HL-60/S4 (cell line): Measurements from ENCODE around the gene NLRP9.
"Not testable (repeated sequence)": the region's sequence is repeated elsewhere in the genome, so short reads cannot be mapped to it uniquely, and the experiment has no call there.

ENCODE experiments used
- in situ Hi-C: fragments of 300-500 bp; cut with MboI; formaldehyde crosslinking; loops from 2 replicates; pipeline ENCODE4 v1.14.3; 2022; ENCODE audit warnings: low sequenced_read_pairs

Gene NLRP9

GRCh38 chr19:55738302-55738701 lies at the start of gene NLRP9:
Gene NLRP9, minus strand, starts transcription at chr19:55738402. Its CDS starts 28 bp downstream, at chr19:55738374.
- in situ Hi-C loops, result no loop called here

- in situ Hi-C loops, result no loop called here
Measured at GRCh38 chr19:55781112-55781511, 42.9 kb upstream of the NLRP9 start.

- in situ Hi-C loops, result no loop called here
Measured at GRCh38 chr19:55778331-55778730, 40.1 kb upstream of the NLRP9 start.

- in situ Hi-C loops, result no loop called here
Measured at GRCh38 chr19:55777528-55777927, 39.3 kb upstream of the NLRP9 start.

- in situ Hi-C loops, result not testable (repeated sequence)
Measured at GRCh38 chr19:55769632-55770031, 31.4 kb upstream of the NLRP9 start.

- in situ Hi-C loops, result not testable (repeated sequence)
Measured at GRCh38 chr19:55768818-55769217, 30.6 kb upstream of the NLRP9 start, which contains the start of gene RFPL4AL1. Gene RFPL4AL1, plus strand, starts transcription at chr19:55769118. Its CDS starts 2,687 bp downstream, at chr19:55771805.

- in situ Hi-C loops, result no loop called here
Measured at GRCh38 chr19:55766466-55766865, 28.3 kb upstream of the NLRP9 start.

- in situ Hi-C loops, result not testable (repeated sequence)
Measured at GRCh38 chr19:55758797-55759196, 20.6 kb upstream of the NLRP9 start, which contains the start of gene RFPL4A. Gene RFPL4A, plus strand, starts transcription at chr19:55759097. Its CDS starts 2,704 bp downstream, at chr19:55761801.

- in situ Hi-C loops, result not testable (repeated sequence)
Measured at GRCh38 chr19:55756808-55757207, 18.6 kb upstream of the NLRP9 start.

- in situ Hi-C loops, result no loop called here
Measured at GRCh38 chr19:55753401-55753800, 15.2 kb upstream of the NLRP9 start.

GRCh38 chr19:55750715-55751114 lies 12.5 kb upstream of the NLRP9 start:
- in situ Hi-C loops, result no loop called here

- in situ Hi-C loops, result not testable (repeated sequence)
Measured at GRCh38 chr19:55730378-55730777, 7.8 kb downstream of the NLRP9 start.

GRCh38 chr19:55723491-55723890 lies 14.7 kb downstream of the NLRP9 start:
- in situ Hi-C loops, result no loop called here

- in situ Hi-C loops, result no loop called here
Measured at GRCh38 chr19:55720801-55721200, 17.4 kb downstream of the NLRP9 start.

- in situ Hi-C loops, result no loop called here
Measured at GRCh38 chr19:55720214-55720746, 17.9 kb downstream of the NLRP9 start.

GRCh38 chr19:55717879-55718711 lies 20.1 kb downstream of the NLRP9 start:
- in situ Hi-C loops, result not testable (repeated sequence)

GRCh38 chr19:55717251-55717650 lies 21.0 kb downstream of the NLRP9 start:
- in situ Hi-C loops, result no loop called here

- in situ Hi-C loops, result no loop called here
Measured at GRCh38 chr19:55716531-55716930, 21.7 kb downstream of the NLRP9 start.

- in situ Hi-C loops, result no loop called here
Measured at GRCh38 chr19:55712804-55713631, 25.2 kb downstream of the NLRP9 start.

GRCh38 chr19:55711719-55712118 lies 26.5 kb downstream of the NLRP9 start:
- in situ Hi-C loops, result no loop called here

- in situ Hi-C loops, result no loop called here
Measured at GRCh38 chr19:55705972-55706371, 32.2 kb downstream of the NLRP9 start.
